Loucy (cell line): ENCODE measurements around the gene BAZ1A.

ENCODE experiments used
- H2AFZ ChIP-seq: fragments of 200-600 bp; sonication (generic); 2 replicates; pipeline ENCODE4 v1.6.0; 2016; ENCODE audit warnings: antibody characterized with exemption, mild to moderate bottlenecking, low read length, moderate library complexity
- H3F3A ChIP-seq: fragments of 200-600 bp; 2 replicates; pipeline ENCODE4 v1.6.0; 2016; ENCODE audit warnings: antibody characterized with exemption, low read depth, mild to moderate bottlenecking
- H3K27me3 ChIP-seq: fragments of 200-600 bp; sonication (generic); 2 replicates; pipeline ENCODE4 v1.6.1; 2014; ENCODE audit warnings: low read length, mild to moderate bottlenecking; ENCODE audit not compliant: insufficient read depth, poor library complexity, severe bottlenecking
- H3K36me3 ChIP-seq: fragments of 200-600 bp; sonication (generic); 2 replicates; pipeline ENCODE4 v1.6.1; 2016; ENCODE audit warnings: low read length; ENCODE audit not compliant: insufficient read depth
- H3K4me1 ChIP-seq: fragments of 200-600 bp; sonication (generic); 2 replicates; pipeline ENCODE4 v1.5.1; 2014; ENCODE audit warnings: low read length, mild to moderate bottlenecking; ENCODE audit not compliant: insufficient read depth, poor library complexity, severe bottlenecking
- H3K4me2 ChIP-seq: fragments of 200-600 bp; sonication (generic); 2 replicates; pipeline ENCODE4 v1.6.0; 2014; ENCODE audit warnings: antibody characterized with exemption, low read length, low read depth, mild to moderate bottlenecking; ENCODE audit not compliant: poor library complexity, severe bottlenecking
- H3K4me3 ChIP-seq: fragments of 200-600 bp; sonication (generic); 2 replicates; pipeline ENCODE4 v1.5.1; 2014; ENCODE audit warnings: low read length, mild to moderate bottlenecking, mixed read lengths; ENCODE audit not compliant: poor library complexity, severe bottlenecking
- H3K79me2 ChIP-seq: fragments of 200-600 bp; sonication (generic); 2 replicates; pipeline ENCODE4 v1.6.1; 2014; ENCODE audit warnings: low read length; ENCODE audit not compliant: insufficient read depth
- H3K9ac ChIP-seq: fragments of 200-600 bp; sonication (generic); 2 replicates; pipeline ENCODE4 v1.6.0; 2014; ENCODE audit warnings: mild to moderate bottlenecking, low read depth, low read length, moderate library complexity; ENCODE audit not compliant: poor library complexity, severe bottlenecking
- H3K9me2 ChIP-seq: fragments of 200-600 bp; sonication (generic); replicated peaks from 2 replicates; pipeline ENCODE4 v1.6.1; 2016; ENCODE audit warnings: low read depth, low read length, mixed read lengths
- H3K9me3 ChIP-seq: fragments of 200-600 bp; sonication (generic); 2 replicates; pipeline ENCODE4 v1.6.1; 2014; ENCODE audit warnings: mild to moderate bottlenecking, antibody characterized with exemption, low read length, low read depth; ENCODE audit not compliant: insufficient read depth
- H4K20me1 ChIP-seq: fragments of 200-600 bp; sonication (generic); 2 replicates; pipeline ENCODE4 v1.6.0; 2014; ENCODE audit warnings: antibody characterized with exemption, low read length, mild to moderate bottlenecking; ENCODE audit not compliant: insufficient read depth, poor library complexity, severe bottlenecking
- EZH2phosphoT487 ChIP-seq: fragments of 200-600 bp; IDR thresholded peaks from 2 replicates; pipeline ENCODE4 v1.6.1; 2018; ENCODE audit warnings: antibody characterized with exemption, mild to moderate bottlenecking, moderate library complexity, borderline replicate concordance
- TF ChIP-seq, protein P1 (sequence below): fragments of 200-600 bp; sonication (generic); conservative IDR thresholded peaks from 2 replicates; pipeline ENCODE4 v1.5.1; 2014; ENCODE audit warnings: mild to moderate bottlenecking, antibody characterized with exemption, low read length

The BAZ1A gene

GRCh38 chr14:34874386-34875030 is 652 bp downstream of the BAZ1A start:
- Histone ChIP-seq H3K9ac (peak overlapping the region; percentile 93), H3K79me2 (peaks cover 59% of the 10 kb centered on the region), H3K36me3 (peaks cover 3% of the 10 kb centered on the region), H3F3A (no peaks in the 10 kb centered on the region), H3K4me1 (peaks cover 42% of the 10 kb centered on the region), H3K9me2 (no peaks in the 10 kb centered on the region), H3K9me3 (no peaks in the 10 kb centered on the region), H4K20me1 (peaks cover 28% of the 10 kb centered on the region), H2AFZ (peak overlapping the region; percentile 93), H3K4me3 (peak overlapping the region; percentile 87), H3K27me3 (no peaks in the 10 kb centered on the region), H3K4me2 (peak overlapping the region; percentile 77)
- TF ChIP-seq EZH2phosphoT487, result no peak
- TF ChIP-seq, protein P1, sequence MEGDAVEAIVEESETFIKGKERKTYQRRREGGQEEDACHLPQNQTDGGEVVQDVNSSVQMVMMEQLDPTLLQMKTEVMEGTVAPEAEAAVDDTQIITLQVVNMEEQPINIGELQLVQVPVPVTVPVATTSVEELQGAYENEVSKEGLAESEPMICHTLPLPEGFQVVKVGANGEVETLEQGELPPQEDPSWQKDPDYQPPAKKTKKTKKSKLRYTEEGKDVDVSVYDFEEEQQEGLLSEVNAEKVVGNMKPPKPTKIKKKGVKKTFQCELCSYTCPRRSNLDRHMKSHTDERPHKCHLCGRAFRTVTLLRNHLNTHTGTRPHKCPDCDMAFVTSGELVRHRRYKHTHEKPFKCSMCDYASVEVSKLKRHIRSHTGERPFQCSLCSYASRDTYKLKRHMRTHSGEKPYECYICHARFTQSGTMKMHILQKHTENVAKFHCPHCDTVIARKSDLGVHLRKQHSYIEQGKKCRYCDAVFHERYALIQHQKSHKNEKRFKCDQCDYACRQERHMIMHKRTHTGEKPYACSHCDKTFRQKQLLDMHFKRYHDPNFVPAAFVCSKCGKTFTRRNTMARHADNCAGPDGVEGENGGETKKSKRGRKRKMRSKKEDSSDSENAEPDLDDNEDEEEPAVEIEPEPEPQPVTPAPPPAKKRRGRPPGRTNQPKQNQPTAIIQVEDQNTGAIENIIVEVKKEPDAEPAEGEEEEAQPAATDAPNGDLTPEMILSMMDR, result no peak

GRCh38 chr14:34873589-34874385 is 1.4 kb downstream of the BAZ1A start:
- Histone ChIP-seq H4K20me1 (peaks cover 33% of the 10 kb centered on the region), H2AFZ (peak overlapping the region; percentile 93), H3K79me2 (peaks cover 66% of the 10 kb centered on the region)

GRCh38 chr14:34872822-34873588 is 2.2 kb downstream of the BAZ1A start:
- peak overlapping the region; percentile 77 for H3K4me2 ChIP-seq
- H3K9me2 ChIP-seq, result no peaks in the 10 kb centered on the region
- peaks cover 73% of the 10 kb centered on the region for H3K79me2 ChIP-seq
- H3K4me1 ChIP-seq, result peaks cover 47% of the 10 kb centered on the region
- H3K9ac ChIP-seq, result peak overlapping the region; percentile 93
- H3K9me3 ChIP-seq, result no peaks in the 10 kb centered on the region
- H2AFZ ChIP-seq, result peak overlapping the region; percentile 93
- H4K20me1 ChIP-seq, result peaks cover 39% of the 10 kb centered on the region
- peak overlapping the region; percentile 87 for H3K4me3 ChIP-seq
- H3K36me3 ChIP-seq, result peaks cover 6% of the 10 kb centered on the region
- H3K27me3 ChIP-seq, result no peaks in the 10 kb centered on the region
- no peak for TF ChIP-seq EZH2phosphoT487
- TF ChIP-seq, protein P1, result no peak
- H3F3A ChIP-seq, result no peaks in the 10 kb centered on the region

More at GRCh38 chr14:34873589-34874385, 1.4 kb downstream of the BAZ1A start:
- no peaks in the 10 kb centered on the region for H3K9me2 ChIP-seq
- no peaks in the 10 kb centered on the region for H3K27me3 ChIP-seq
- peak overlapping the region; percentile 87 for H3K4me3 ChIP-seq
- H3K4me1 ChIP-seq, result peaks cover 46% of the 10 kb centered on the region
- peak overlapping the region; percentile 93 for H3K9ac ChIP-seq
- H3F3A ChIP-seq, result no peaks in the 10 kb centered on the region
- H3K4me2 ChIP-seq, result peak overlapping the region; percentile 77
- H3K9me3 ChIP-seq, result no peaks in the 10 kb centered on the region
- H3K36me3 ChIP-seq, result peaks cover 6% of the 10 kb centered on the region
- no peak for TF ChIP-seq EZH2phosphoT487
- TF ChIP-seq, protein P1, result no peak
